Measurements from ENCODE around the gene NKX1-2. TPM values are rescaled to one million over a fixed set of nuclear protein-coding genes. Genes with fewer than 3 reads are reported as not detected.

Gene NKX1-2
- total RNA-seq, 2 experiments from 2014 or later = not detected

GRCh38 chr10:124430077-124430476 is 19.8 kb downstream of the NKX1-2 start:
- Histone ChIP-seq H3K4me1 (ENCODE audit: insufficient read depth, low read length, poor library complexity, severe bottlenecking) (no peaks in the 10 kb centered on the region), H3K27ac (ENCODE audit: low read depth, low read length, poor library complexity, severe bottlenecking) (no peak overlapping the region), H4K20me1 (ENCODE audit: insufficient read depth, low read length) (no peaks in the 10 kb centered on the region), H3K79me2 (ENCODE audit: insufficient read depth, low read depth, low read length) (no peaks in the 10 kb centered on the region), H3K4me2 (ENCODE audit: low read length) (no peak overlapping the region), H2AFZ (ENCODE audit: low read length) (no peak overlapping the region), H3K9me3 (ENCODE audit: low read length) (no peaks in the 10 kb centered on the region), H3K9me2 (ENCODE audit: insufficient read depth, low read length) (no peaks in the 10 kb centered on the region), H3K4me3 (ENCODE audit: low read depth, low read length, poor library complexity, severe bottlenecking) (no peak overlapping the region), H3K36me3 (ENCODE audit: insufficient read depth, low read length) (no peaks in the 10 kb centered on the region)
- ChIA-PET POLR2A (interaction anchor here (0.6 to 0.8 kb wide), 5 partner anchors 9 to 986 kb away, joined by 3 to 5 read pairs (median 4); no protein-coding TSS in a partner anchor), CTCF (ENCODE audit: unreplicated experiment) (no interaction called here)
- no peak for DNase-seq (ENCODE audit: low spot score)
- intact Hi-C loops (cut with micrococcal nuclease; ENCODE audit: unreplicated experiment) = no loop called here
- no TSS peak for BruUV-seq (replicated peaks)
- TF ChIP-seq CTCF (conservative IDR thresholded peaks at IDR 0.05; ENCODE audit: low read length) (no peak), EZH2phosphoT487 (IDR thresholded peaks at IDR 0.05; ENCODE audit: borderline replicate concordance, low read depth, low read length) (no peak)

- Histone ChIP-seq H3K4me2 (ENCODE audit: low read length) (no peak overlapping the region), H3K4me1 (ENCODE audit: insufficient read depth, low read length, poor library complexity, severe bottlenecking) (no peaks in the 10 kb centered on the region), H3K27ac (ENCODE audit: low read depth, low read length, poor library complexity, severe bottlenecking) (no peak overlapping the region), H3K9me3 (ENCODE audit: low read length) (no peaks in the 10 kb centered on the region), H3K4me3 (ENCODE audit: low read depth, low read length, poor library complexity, severe bottlenecking) (no peak overlapping the region), H3K79me2 (ENCODE audit: insufficient read depth, low read depth, low read length) (no peaks in the 10 kb centered on the region), H2AFZ (ENCODE audit: low read length) (no peak overlapping the region), H4K20me1 (ENCODE audit: insufficient read depth, low read length) (no peaks in the 10 kb centered on the region), H3K9me2 (ENCODE audit: insufficient read depth, low read length) (no peaks in the 10 kb centered on the region), H3K36me3 (ENCODE audit: insufficient read depth, low read length) (no peaks in the 10 kb centered on the region)
- TF ChIP-seq EZH2phosphoT487 (IDR thresholded peaks at IDR 0.05; ENCODE audit: borderline replicate concordance, low read depth, low read length) = no peak
- no peak for TF ChIP-seq CTCF (conservative IDR thresholded peaks at IDR 0.05; ENCODE audit: low read length)
- BruUV-seq (replicated peaks) = no TSS peak
- ChIA-PET CTCF (ENCODE audit: unreplicated experiment) (no interaction called here), POLR2A (interaction anchor here (0.6 to 0.8 kb wide), 3 partner anchors 10 to 987 kb away, joined by 3 to 5 read pairs (median 4); no protein-coding TSS in a partner anchor)
- DNase-seq (ENCODE audit: low spot score) = no peak
- intact Hi-C loops (cut with micrococcal nuclease; ENCODE audit: unreplicated experiment) = no loop called here
Measured at GRCh38 chr10:124429576-124429975, 20.3 kb downstream of the NKX1-2 start.

GRCh38 chr10:124428207-124428777 is 21.5 kb downstream of the NKX1-2 start:
- POLR2A ChIA-PET = interaction anchor here (0.6 to 0.7 kb wide), 2 partner anchors 13 to 702 kb away, joined by 3 read pairs; no protein-coding TSS in a partner anchor
- Histone ChIP-seq H4K20me1 (ENCODE audit: insufficient read depth, low read length) (no peaks in the 10 kb centered on the region), H2AFZ (ENCODE audit: low read length) (no peak overlapping the region), H3K9me2 (ENCODE audit: insufficient read depth, low read length) (no peaks in the 10 kb centered on the region), H3K4me3 (ENCODE audit: low read depth, low read length, poor library complexity, severe bottlenecking) (no peak overlapping the region), H3K4me2 (ENCODE audit: low read length) (no peak overlapping the region), H3K4me1 (ENCODE audit: insufficient read depth, low read length, poor library complexity, severe bottlenecking) (no peaks in the 10 kb centered on the region), H3K79me2 (ENCODE audit: insufficient read depth, low read depth, low read length) (no peaks in the 10 kb centered on the region), H3K36me3 (ENCODE audit: insufficient read depth, low read length) (no peaks in the 10 kb centered on the region), H3K9me3 (ENCODE audit: low read length) (no peaks in the 10 kb centered on the region), H3K27ac (ENCODE audit: low read depth, low read length, poor library complexity, severe bottlenecking) (no peak overlapping the region)
- intact Hi-C loops (cut with micrococcal nuclease; ENCODE audit: unreplicated experiment) = no loop called here
- no peak for DNase-seq (ENCODE audit: low spot score)
- BruUV-seq (replicated peaks) = no TSS peak
- TF ChIP-seq EZH2phosphoT487 (IDR thresholded peaks at IDR 0.05; ENCODE audit: borderline replicate concordance, low read depth, low read length) = no peak
- no peak for TF ChIP-seq CTCF (conservative IDR thresholded peaks at IDR 0.05; ENCODE audit: low read length)
- CTCF ChIA-PET (ENCODE audit: unreplicated experiment) = interaction anchor here (0.6 kb wide), 1 partner anchor 37 kb away, joined by 3 read pairs; no protein-coding TSS in a partner anchor

All from OCI-LY7 (cell line).